OCI-M2 (cell line): ENCODE results near the gene FSIP1.
A peak's percentile ranks its signal among the peaks of the same experiment; 100 is the strongest.

Experiments
- DNase-seq: peaks from one replicate; lab custom pipeline; 2025; ENCODE audit not compliant: unreplicated experiment; lab: John Stamatoyannopoulos, UW

The FSIP1 gene

DNA sequence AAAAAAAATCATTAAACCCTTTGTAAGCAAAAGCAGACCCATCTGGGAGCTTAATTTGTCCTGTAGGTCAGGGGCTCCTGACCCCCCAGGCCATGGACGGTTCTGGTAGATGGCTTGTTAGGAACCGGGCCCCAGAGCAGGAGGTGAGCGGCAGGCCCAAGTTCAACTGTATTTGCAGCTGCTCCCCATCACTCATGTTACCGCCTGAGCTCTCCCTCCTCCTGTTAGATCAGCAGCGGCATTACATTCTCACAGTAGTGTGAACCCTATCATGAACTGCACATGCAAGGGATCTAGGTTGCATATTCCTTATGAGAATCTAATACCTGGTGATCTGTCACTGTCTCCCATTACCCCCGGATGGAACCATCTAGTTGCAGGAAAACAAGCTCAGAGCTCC, 60.7 kb downstream of the FSIP1 start:
- no peak for DNase-seq

DNA sequence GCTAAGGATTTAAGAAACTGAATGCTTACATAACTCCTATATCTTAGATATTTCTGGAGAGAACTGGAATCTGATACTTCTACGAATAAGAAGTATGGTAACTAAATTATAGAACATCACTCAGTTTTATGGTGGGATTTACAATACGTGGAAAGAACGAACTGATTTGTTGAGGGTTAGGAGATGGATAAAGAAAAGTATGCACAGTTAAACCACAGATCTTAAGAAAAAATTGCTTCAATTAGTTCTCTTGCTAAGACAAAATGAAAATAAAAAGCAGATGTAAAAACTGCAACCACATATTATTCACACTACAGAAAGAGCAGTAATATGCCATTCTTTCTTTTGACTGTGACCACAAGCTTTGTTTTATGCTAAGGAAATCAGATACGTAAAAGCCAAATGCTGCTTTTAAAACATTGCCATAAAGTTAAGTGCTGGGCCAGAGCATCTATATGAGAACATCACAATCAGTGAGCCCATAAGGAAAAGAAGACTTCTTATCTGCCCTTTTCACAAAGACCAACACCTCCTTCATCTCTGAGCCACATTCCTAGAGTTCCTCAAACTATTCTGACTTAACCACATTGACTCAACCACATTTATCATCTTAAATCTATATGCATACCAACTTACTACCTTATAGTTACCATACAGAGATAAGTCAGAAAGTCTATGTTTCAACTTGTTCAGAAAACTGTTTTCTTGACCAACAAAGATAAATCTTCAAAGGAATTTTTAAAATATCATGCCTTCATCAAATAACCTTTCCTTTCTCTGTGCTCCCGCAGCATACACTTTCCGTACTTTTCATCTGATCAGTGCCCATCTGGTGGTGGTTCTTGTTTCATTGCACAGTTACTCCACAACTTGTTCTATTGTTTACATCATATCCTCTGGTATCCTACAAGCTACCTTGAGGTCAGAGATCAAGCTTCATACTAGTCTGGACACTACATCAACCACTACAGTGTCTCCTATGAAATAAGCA, 61.7 kb downstream of the FSIP1 start:
- DNase-seq, result no peak

DNA sequence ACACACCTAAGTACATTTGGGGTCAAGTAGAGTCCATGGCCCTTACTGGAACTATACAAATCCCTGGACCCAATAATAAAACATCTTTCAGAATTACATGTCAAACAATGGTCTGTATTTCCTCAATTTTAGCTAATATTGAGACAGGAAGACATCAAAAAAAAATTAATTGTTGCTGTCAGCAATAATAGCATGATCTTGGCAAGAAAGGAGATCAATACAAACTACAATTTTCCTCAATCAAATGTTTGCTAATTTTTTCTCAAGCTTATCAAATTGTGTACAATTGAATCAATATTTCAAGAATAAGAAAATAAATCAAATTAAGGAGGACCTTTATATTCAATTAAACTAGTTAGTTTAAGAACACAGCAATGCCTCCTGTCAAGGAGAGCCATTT, 62.6 kb downstream of the FSIP1 start:
- no peak for DNase-seq

DNA sequence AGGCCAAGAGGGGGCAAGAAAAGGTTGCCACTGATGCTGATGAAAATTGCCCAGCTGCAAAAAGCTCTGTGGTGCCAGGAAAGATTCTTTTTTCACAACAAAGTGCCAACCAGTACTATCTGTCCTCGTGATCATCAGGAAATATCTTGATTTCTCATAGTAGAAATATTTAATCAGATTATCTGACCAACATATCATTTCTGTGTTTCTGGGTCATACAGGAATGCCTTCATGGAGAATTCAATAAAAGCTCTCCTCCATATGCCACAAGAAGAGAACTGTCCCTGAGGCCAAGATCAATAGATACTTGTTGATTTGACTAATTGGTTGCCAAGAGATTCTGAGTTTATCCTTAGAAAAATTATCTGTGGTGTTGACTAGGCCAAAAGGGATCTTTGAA, 63.5 kb downstream of the FSIP1 start:
- no peak for DNase-seq

DNA sequence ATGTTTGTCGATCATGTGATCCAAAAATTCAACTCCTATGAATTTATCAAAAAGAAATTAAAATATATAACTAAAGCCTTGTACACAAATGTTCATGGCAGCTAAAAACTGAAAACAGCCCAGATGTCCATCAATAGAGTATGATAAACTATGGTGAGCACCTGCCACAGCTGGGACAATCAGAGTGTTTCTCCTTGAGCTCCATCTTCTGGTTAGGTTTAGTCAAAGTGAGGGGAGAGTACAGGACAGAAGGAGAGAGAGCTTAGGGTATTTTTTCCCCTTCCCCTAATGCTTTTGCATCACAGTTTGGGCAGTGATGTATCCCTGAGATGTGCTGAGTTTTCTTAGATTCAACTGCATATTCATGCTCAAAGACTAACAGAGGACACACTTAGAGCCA, 65.5 kb downstream of the FSIP1 start:
- DNase-seq, result no peak

DNA sequence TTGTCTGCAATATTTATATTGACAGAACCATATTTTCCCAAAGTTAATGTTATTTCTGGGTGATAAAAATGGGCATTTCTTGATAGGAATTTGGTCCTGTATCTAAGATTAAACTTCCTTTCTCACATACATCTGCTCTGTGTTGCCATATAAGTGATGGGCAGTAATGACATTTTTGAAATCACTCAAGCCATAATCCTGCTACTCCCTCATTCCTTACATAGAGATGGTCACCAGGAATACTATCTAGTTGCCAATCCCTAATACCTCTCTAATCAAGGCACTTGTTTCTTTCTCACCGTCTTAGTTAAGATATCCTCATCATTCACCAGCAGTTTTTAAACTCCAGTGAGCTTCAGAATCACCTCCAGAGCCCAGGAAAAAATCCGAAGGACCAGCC, 68.4 kb downstream of the FSIP1 start:
- no peak for DNase-seq

DNA sequence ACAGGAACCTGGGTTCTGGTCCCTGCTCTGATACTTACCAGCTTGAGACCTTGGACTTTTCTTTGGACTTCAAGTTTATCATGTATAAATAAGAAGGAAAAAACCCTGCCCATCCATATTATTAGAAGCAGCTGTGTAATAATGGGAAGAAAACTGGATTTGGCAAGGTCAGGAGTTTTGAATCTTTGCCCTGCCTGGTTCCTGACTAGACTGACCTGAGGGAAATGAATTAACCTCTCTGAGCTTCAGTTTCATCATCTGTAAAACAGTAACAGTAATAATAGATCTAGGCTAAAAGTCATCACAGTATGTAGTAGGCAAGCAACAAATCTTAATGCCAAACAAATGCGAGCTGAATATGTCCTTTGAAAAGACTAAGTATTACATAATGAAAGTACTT, 68.8 kb downstream of the FSIP1 start:
- DNase-seq, result no peak

DNA sequence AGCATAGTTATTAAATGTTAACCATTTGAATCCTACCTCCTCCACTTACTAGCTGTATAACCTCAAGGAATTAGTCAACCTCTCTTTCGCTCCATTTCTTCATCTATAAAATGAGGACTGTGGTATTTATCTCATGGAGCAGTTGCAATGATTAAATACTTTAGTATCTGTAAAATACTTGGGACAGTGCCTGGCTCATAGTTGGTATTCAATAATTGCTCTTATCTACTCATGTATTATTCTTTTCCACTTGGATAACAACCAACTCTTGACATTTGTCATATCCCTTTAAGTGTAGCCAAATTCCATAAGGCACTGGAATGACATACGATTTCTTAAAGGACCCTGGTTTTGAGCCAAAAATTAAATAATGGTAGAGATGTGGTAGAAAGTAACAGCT, 72.0 kb downstream of the FSIP1 start:
- no peak for DNase-seq

DNA sequence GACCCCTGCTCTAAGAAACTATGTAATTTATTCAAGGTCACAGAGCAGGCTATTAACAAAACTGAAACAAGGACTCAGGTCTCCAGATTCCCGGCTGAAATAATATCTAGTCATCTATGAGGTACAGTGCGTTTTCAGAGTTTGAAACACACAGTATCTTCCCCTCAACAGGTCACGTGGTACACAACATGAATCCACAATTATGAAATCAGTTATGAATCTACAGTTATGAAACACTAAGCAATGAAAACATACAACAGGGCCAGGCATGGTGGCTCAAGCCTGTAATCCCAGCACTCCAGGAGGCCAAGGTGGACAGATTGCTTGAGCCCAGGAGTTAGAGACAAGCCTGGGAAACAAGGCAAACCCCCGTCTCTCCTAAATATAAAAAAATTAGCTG, 72.7 kb downstream of the FSIP1 start:
- no peak for DNase-seq

DNA sequence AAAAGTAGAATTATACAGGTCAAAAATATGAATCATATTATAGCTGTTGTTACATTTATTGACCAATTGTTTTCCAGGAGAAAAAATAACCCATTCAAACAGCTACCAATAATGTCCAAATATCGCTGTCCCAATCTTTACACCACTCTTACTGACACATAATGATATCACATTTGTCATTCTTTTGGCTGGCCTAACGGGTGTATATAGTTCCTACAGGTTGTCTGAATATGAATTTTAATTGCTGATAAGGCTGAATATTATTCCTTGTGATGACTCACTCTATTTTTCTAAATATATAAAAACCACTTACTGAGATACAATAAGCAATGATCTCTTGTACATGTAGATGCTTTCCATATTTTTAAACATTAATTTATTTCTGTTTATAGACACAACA, 76.4 kb downstream of the FSIP1 start:
- DNase-seq, result no peak

DNA sequence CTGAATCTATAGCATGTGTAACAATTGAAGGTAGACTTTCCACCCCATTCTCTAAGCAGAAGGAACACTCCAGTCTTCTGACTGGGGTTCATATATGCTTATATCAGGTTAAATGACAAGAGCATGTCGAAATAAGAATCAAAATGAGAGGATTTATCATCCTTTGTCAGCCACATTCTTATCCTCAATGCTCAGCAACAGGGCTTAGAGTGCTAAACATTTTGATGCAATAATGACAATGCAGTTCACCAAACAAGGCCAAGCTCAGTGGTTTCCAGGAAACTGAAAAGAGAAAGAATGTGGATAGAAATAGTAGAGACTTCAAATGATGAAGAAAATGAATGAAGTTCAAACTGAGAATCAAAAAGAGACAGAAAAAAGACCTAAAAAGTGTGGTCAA, 78.0 kb downstream of the FSIP1 start:
- no peak for DNase-seq

DNA sequence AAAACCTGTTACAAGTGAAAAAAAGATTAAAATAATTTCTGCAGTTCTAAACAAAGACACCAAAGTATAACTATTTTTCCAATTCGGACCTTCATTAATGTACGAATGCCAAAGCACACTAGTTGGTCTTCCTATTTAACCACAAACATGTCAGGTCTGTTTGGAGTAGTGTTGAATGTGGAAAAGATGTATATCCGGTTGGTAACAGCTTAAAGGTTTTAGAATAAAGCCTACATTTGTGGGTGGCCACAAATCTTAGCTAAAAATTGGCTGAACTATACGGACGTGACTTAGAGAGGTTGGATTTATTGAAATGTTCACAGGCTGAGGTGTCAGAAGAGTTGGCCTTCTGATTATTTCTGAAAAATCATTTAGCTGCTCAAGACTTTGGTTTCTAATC, 78.4 kb downstream of the FSIP1 start:
- no peak for DNase-seq

DNA sequence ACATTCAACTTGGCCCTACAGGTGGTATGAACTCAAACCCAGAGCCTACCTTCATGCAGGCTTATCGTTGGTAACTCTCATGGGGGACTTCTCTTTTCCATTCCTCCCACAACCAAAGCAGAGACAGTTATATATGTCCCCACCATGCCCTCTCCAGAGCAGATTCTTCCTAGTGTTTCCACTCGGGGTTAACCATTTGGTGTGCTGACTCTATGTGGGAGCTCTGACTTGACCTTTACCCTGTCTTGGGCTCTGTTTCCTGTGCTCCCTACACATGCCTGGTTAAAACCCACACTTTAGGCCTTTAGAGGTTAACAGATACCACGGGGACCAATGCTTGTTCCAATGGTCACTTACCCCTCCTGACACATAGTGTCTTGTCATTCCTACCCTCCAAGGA, 80.7 kb downstream of the FSIP1 start:
- no peak for DNase-seq

DNA sequence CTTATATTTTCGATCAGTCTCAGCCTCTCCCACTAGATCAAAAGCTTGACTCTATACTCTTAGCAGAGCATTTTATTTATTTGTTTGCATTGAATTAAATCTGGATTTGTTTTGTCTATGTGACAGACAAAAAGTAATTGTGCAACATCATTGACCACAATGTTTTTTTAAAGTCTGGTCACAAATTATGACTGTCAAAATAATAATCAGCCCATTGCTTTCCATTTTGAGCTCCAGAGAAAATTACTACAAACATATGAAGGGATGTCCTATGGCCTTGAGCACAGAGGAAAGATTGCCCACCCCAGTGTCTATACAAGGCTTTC, 82.3 kb downstream of the FSIP1 start:
- DNase-seq, result no peak

DNA sequence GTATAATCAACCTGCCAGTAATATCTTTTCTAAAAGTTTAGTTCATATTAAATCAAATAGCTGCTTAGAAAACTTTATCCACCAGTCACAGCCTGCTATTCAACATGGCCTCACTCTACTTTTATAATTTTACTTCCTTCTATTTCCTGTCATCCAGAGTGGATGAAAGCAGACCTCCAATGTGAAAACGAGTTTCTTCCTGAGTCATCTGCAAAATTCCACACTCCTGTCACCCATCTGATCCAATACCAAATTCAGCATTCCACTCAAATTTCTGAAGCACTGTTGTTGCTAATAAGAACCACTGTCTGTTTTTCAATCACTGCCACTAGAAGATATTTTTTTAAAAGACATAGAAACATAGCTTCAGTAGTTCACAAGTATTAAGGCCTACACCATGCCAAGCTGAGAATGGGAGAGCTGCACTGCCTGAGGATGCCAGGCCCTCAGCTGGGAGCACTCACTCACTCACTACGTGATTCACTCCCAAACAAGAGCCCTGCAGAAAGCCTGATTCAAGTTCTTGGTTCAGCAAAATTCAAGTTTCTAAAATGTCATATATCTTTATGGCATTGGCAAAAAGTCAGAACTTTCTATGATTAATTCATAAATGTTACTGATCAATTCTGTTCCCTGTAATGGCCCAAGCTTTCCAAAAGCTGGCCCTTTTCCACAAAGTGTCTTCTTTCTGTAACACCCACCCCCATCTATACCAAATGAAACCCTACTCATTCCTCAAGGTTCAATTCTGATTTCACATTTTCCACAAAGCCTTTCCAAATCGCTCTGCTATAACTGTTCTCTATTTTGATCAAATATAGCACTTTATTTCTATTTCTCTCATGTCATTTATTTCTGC, 82.9 kb downstream of the FSIP1 start:
- no peak for DNase-seq

DNA sequence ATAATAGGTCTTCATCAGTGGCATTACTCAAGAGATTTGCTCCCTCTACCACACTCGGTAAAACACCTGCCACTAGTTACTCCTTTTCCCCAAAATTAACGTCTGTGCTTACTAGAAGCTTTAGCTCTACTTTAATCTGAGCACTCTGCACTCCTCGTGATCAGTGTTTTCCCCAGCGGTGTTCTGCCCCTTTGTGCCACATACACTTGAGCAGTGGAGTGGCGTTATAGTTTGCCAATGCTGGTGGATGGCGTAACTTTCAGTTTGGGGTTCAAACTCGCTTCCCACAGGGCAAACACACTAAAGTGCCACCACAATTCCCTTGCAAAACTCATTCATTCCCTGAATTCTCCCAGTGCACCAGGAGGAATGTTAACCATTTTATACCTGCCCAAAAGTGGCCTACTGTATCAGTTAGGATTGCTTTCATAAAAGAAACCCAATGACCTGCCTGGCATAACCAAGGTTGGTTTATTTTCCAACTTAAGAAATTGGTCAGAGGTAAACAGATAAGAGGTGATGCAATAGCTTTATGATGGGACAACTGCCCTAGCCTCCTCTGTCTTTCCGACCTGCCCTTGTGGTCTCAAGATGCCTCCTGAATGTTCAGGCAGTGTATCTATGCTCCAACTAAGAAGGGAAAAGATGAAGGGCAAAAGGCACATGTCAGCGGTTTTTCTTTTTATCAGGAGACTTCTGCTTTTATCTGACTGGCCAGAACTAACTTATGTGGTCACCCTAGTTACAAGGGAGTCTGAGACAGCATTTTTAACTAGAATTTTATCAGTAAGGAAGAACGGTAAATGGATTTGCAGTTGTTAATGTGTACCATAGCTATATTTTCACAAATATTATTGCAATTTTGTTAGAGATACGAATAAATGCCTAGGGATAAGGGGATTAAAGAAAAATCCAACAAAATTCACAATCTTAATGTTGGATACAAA, 83.9 kb downstream of the FSIP1 start:
- peak; percentile 11 for DNase-seq

DNA sequence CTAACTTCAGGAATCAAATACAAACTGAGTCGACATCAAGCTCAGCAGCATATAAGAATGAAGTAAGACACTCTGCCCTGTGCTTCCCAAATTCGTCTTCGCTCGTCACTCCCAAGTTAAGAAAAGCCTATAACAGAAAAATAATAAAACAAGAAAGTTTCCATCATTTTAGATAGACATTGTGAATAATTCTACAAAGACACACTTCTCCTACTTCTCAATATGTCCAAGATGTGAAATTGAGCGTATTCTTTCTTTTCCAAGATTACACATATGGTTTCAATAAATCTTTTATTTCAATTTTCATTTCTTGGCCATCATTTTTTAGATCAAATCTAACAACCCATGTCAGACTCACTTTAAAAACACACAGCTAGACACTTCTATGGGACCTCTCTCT, 85.1 kb downstream of the FSIP1 start:
- no peak for DNase-seq

DNA sequence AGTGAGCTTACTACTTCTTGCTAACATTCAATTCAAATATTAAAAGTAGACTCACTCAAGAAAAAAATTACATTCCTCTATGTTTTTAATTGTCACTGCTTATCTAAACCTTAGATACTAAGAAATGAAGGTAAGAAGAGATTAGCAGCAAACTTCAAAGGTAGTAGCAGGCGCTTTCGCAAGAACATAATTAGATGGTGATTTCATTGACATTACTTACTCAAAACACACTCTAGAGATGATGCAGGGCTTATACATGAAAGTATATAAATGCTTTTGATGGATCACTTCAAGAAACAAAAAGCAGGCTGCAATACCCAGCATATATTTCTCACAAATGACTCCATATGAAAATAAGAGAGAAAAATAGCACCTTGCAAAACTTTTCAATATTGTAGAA, 86.8 kb downstream of the FSIP1 start:
- DNase-seq, result no peak

DNA sequence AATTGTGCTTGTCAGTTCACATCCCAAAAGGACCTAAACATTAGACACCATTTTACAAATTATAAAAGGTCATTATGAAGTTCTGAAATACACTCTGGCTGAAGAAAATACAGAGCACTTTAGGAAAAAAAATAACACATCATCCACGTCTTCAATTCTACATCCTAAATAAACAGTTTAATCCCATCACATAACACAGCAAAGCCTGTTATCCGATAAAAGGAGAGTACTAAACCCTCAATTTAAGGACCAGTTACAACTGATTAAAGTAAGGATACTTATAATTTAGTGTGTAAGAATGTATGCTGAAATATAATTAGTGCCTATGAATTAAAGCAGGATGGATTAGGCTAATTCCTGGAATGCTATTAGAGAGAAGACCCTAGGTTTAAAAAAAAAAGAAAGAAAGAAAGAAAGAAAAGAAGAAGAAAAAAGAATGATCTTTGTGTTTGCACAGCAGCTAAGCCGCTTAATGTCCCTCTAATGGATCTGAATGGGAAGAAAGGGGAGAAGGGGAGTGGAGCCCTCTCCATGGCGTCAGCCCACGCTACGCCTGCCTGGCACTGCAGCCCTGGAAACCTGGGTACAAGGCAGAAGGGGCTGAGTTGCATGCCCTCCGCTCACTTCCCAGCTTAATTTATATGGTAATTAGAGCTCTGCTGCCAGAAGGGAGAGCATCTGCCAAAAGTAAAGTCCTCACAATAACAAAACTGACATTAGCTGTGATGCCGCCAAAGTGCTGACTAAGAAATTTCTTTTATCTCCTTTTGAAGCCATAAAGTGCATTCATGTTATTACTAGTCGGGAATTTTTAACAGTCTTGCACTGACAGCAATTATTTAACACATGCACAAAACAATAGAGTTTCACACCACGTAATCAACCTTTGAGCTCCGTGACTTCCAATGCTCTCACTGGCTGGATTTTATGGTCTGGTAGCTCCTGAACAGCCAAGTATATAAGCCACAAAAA, 90.0 kb downstream of the FSIP1 start:
- DNase-seq, result no peak
